T follicular helper cell (primary cell): Measurements from ENCODE around the gene EHD2.
A peak's percentile ranks its signal among the peaks of the same experiment; 100 is the strongest.
"Not testable (repeated sequence)": the region's sequence is repeated elsewhere in the genome, so short reads cannot be mapped to it uniquely, and the experiment has no call there.

Source experiments
- DNase-seq: peaks from one replicate; pipeline ENCODE4 v3.0.0-alpha.2; 2020; ENCODE audit warnings: low read depth

Gene EHD2

GRCh38 chr19:47769534-47769933 is 56.3 kb downstream of the EHD2 start:
- DNase-seq, result no peak

- DNase-seq, result not testable (repeated sequence)
These were observed 58.1 kb downstream of the EHD2 start for GRCh38 chr19:47771291-47771690.

- no peak for DNase-seq
These were observed 63.3 kb downstream of the EHD2 start for GRCh38 chr19:47776568-47776967.

- DNase-seq, result not testable (repeated sequence)
These were observed 64.2 kb downstream of the EHD2 start for GRCh38 chr19:47777245-47778048.

GRCh38 chr19:47778049-47778953 is 65.1 kb downstream of the EHD2 start, which contains the start of gene SELENOW:
SELENOW (plus strand) TSS chr19:47778703; CDS start chr19:47778786, 83 bp downstream.
- DNase-seq, result peak; percentile 57

GRCh38 chr19:47778954-47779351 is 65.7 kb downstream of the EHD2 start:
- no peak for DNase-seq

- DNase-seq, result no peak
These were observed 66.4 kb downstream of the EHD2 start for GRCh38 chr19:47779524-47780214.

GRCh38 chr19:47780215-47780551 is 67.0 kb downstream of the EHD2 start:
- DNase-seq, result no peak

GRCh38 chr19:47781590-47782262 is 68.5 kb downstream of the EHD2 start:
- no peak for DNase-seq

- no peak for DNase-seq
These were observed 73.3 kb downstream of the EHD2 start for GRCh38 chr19:47786566-47786965.

- DNase-seq, result not testable (repeated sequence)
These were observed 74.1 kb downstream of the EHD2 start for GRCh38 chr19:47787307-47787706.

- DNase-seq, result not testable (repeated sequence)
These were observed 76.6 kb downstream of the EHD2 start for GRCh38 chr19:47789811-47790210.

GRCh38 chr19:47790398-47790814 is 77.2 kb downstream of the EHD2 start:
- peak; percentile 74 for DNase-seq

- no peak for DNase-seq
These were observed 79.4 kb downstream of the EHD2 start for GRCh38 chr19:47792616-47793015.
